Adrenal gland (tissue), 12 donors: ENCODE results near the gene LAMC2. TPM values are rescaled to one million over a fixed set of nuclear protein-coding genes. Genes with fewer than 3 reads are reported as not detected.

Experiments used
- DNase-seq, 7 donors: peaks; one replicate each; pipeline ENCODE4 v3.0.0-alpha.2; 2019 to 2020
- H3K27ac ChIP-seq, 5 donors: fragments of 200-600 bp; sonication (generic) in 4 of 5; 1 replicate in 3 of 5; 2 replicates in 2 of 5; pipeline versions ENCODE4 v1.5.1 to v1.8.0; 2016 to 2020; ENCODE audit warnings: mild to moderate bottlenecking in 1 of 5
- H3K27me3 ChIP-seq: fragments of 200-600 bp; 2 replicates; pipeline ENCODE4 v1.8.0; 2021
- H3K36me3 ChIP-seq, 2 donors: fragments of 200-600 bp; replicated peaks in 1 of 2; 1 replicate in 1 of 2; 2 replicates in 1 of 2; pipeline versions ENCODE4 v1.5.1 to v1.8.0; 2018 to 2022
- H3K4me1 ChIP-seq, 2 donors: fragments of 200-600 bp; replicated peaks in 1 of 2; 1 replicate in 1 of 2; 2 replicates in 1 of 2; pipeline versions ENCODE4 v1.5.1 to v1.8.0; 2018 to 2021
- H3K4me3 ChIP-seq, 4 donors: fragments of 200-600 bp; sonication (generic) in 3 of 4; one replicate each; pipeline ENCODE4 v1.5.1; 2016 to 2018
- H3K9me3 ChIP-seq, 3 donors: fragments of 200-600 bp; sonication (generic) in 1 of 3; replicated peaks in 1 of 3; 1 replicate in 2 of 3; 2 replicates in 1 of 3; pipeline versions ENCODE4 v1.5.1 to v1.8.0; 2016 to 2021
- CTCF ChIP-seq, 6 experiments: fragments of 450-650 bp in 4 of 6; fragments of 200-600 bp in 2 of 6; sonication (generic) in 1 of 6; IDR thresholded peaks; 1 replicate in 5 of 6; 2 replicates in 1 of 6; pipeline versions ENCODE4 v1.5.1 to v1.8.0; 2016 to 2021; ENCODE audit warnings: antibody characterized with exemption in 6 of 6, mild to moderate bottlenecking in 2 of 6, moderate library complexity in 1 of 6
- POLR2A ChIP-seq, 2 donors: fragments of 450-650 bp; IDR thresholded peaks; one replicate each; pipeline ENCODE4 v1.6.1; 2017; ENCODE audit warnings: antibody characterized with exemption in 2 of 2, mild to moderate bottlenecking in 2 of 2, moderate library complexity in 1 of 2
- WGBS, 4 donors: extraction: QIAGEN DNeasy Blood & Tissue Kit in 2 of 4; methylation state at CpG; one replicate each; pipeline versions ENCODE4 v1.1.5 to v1.1.7; 2013 to 2017; 5-methylcytosine and 5-hydroxymethylcytosine counted together
- intact Hi-C, 2 donors: fragments of 100-400 bp; cut with DNase I; formaldehyde crosslinking; loops; one replicate each; pipeline versions ENCODE4 v1.14.1 to v1.15.0; 2022 to 2023
- polyA plus RNA-seq, 3 donors: library from polyadenylated mRNA; stranded (reverse); fragments of 200-250 nt in 2 of 3; fragments of 350-450 nt in 1 of 3; fragmentation: Illumina TruSeq in 1 of 3; extraction: RNeasy Lipid Tissue Mini Kit (QIAGEN cat#74804) in 1 of 3; gene quantifications; one replicate each; pipeline ENCODE4 v1.2.3, GENCODE V29; 2013 to 2014
- total RNA-seq, 9 donors: library from RNA; depleted of rRNA in 4 of 9; stranded (reverse); fragments of >200 nt in 4 of 9; fragments of 120-200 nt in 1 of 9; fragmentation: NEBNext Ultra II Directional in 1 of 9; extraction: Animal tissue kit (Norgen Biotek cat#: 25700) in 1 of 9; gene quantifications; one replicate each; pipeline versions ENCODE4 v1.1.0 to v1.2.4, GENCODE V29; 2013 to 2023
- donor health status: healthy with polysubstance abuse.
- donor health status: Bipolar disorder and iron deficiency.
- donor health status: DM: yes; HTN: yes; CAD: no.
- donor health status: DM: no; HTN: no; CAD: no.
- donor health status: DM: no; HTN: no; CAD: no.
- donor health status: DM: yes; HTN: yes; CAD: no.

Gene LAMC2
- total and polyA plus RNA-seq, 12 donors: 0.04 to 1.4 (median 0.16) TPM; not detected in 1

GRCh38 chr1:183228347-183229220 is 42.5 kb downstream of the LAMC2 start:
- TF ChIP-seq POLR2A (IDR thresholded peaks at IDR 0.05): no peak
- no peak for TF ChIP-seq CTCF (IDR thresholded peaks at IDR 0.05)
- DNase-seq: no peak
- 80 to 90% (median 87%) methylated on average over 10 to 13 of the region's 13 CpGs for WGBS, 4 donors
- Histone ChIP-seq H3K36me3 (no peaks in the 10 kb centered on the region), H3K4me3 (no peak overlapping the region), H3K4me1 (no peaks in the 10 kb centered on the region), H3K27ac (no peak overlapping the region), H3K27me3 (no peaks in the 10 kb centered on the region), H3K9me3 (no peaks in the 10 kb centered on the region)
- intact Hi-C loops: loop anchor here (5.0 to 10.0 kb wide), 2 partner anchors 264 to 266 kb away; no protein-coding TSS in a partner anchor

- DNase-seq: no peak
- H3K27ac ChIP-seq: no peak overlapping the region
- intact Hi-C loops: no loop called here
- no peaks in the 10 kb centered on the region for H3K27me3 ChIP-seq
- H3K4me3 ChIP-seq: no peak overlapping the region
- H3K9me3 ChIP-seq: no peaks in the 10 kb centered on the region
- 87 to 97% (median 91%) methylated on average over 2 of the region's 2 CpGs for WGBS, 4 donors
- peaks cover 4 to 8% of the 10 kb centered on the region in 2 donors for H3K4me1 ChIP-seq
- TF ChIP-seq POLR2A (IDR thresholded peaks at IDR 0.05) (no peak), CTCF (IDR thresholded peaks at IDR 0.05) (no peak)
- no peaks in the 10 kb centered on the region for H3K36me3 ChIP-seq
Observed at GRCh38 chr1:183230413-183230812, 44.3 kb downstream of the LAMC2 start.

- no peaks in the 10 kb centered on the region for H3K27me3 ChIP-seq
- WGBS, 4 donors: 93 to 100% (median 99%) methylated on average over 1 of the region's 1 CpG
- no peaks in the 10 kb centered on the region for H3K9me3 ChIP-seq
- H3K36me3 ChIP-seq: no peaks in the 10 kb centered on the region
- H3K27ac ChIP-seq: no peak overlapping the region
- H3K4me3 ChIP-seq: no peak overlapping the region
- TF ChIP-seq CTCF (IDR thresholded peaks at IDR 0.05) (no peak), POLR2A (IDR thresholded peaks at IDR 0.05) (no peak)
- peaks cover 4 to 8% of the 10 kb centered on the region in 2 donors for H3K4me1 ChIP-seq
- intact Hi-C loops: no loop called here
- no peak for DNase-seq
Observed at GRCh38 chr1:183231545-183231944, 45.5 kb downstream of the LAMC2 start.

DNA sequence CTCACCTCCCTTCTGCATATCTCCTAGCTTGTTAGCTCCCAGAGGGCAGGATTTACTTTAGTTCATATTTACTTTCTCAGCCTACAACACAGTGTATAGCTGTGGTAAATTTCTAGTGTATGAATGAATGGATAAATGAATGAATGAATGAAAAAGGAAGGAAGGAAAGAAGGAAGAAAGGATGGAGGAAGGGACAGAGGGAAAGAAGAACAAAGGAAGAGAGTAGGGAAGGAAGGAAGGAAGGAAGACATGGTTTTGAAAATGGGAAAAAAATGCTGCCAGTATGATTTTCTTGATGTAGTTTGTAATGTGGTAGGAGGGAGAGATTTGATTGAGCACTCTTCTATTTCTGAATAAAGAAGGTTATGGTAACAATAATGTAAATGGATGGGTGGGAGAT is 47.0 kb downstream of the LAMC2 start:
- intact Hi-C loops: no loop called here
- TF ChIP-seq CTCF (IDR thresholded peaks at IDR 0.05) (no peak), POLR2A (IDR thresholded peaks at IDR 0.05) (no peak)
- Histone ChIP-seq H3K36me3 (no peaks in the 10 kb centered on the region), H3K4me3 (no peak overlapping the region), H3K27me3 (no peaks in the 10 kb centered on the region), H3K9me3 (no peaks in the 10 kb centered on the region), H3K4me1 (peaks cover 4 to 8% of the 10 kb centered on the region in 2 donors), H3K27ac (no peak overlapping the region)
- DNase-seq: no peak
